ENCODE measurements around the gene GDPGP1.
"Not testable (repeated sequence)": the region's sequence is repeated elsewhere in the genome, so short reads cannot be mapped to it uniquely, and the experiment has no call there.

GDPGP1 gene
- total RNA-seq: 3.2 reads per million, percentile 12 among the genes with 10 or more reads in this experiment

GRCh38 chr15:90234096-90234988 is at the start of gene GDPGP1:
TSS of gene GDPGP1 (plus strand) at chr15:90234209. CDS start at chr15:90240909, 6,700 bp downstream.
- no peak for DNase-seq

GRCh38 chr15:90184786-90185704 is 49.0 kb upstream of the GDPGP1 start:
- peak; percentile 39 for DNase-seq

- DNase-seq: no peak
These were observed 46.6 kb upstream of the GDPGP1 start for GRCh38 chr15:90187257-90187868.

GRCh38 chr15:90188065-90188464 is 45.9 kb upstream of the GDPGP1 start:
- DNase-seq: not testable (repeated sequence)

GRCh38 chr15:90188914-90189748 is 44.9 kb upstream of the GDPGP1 start:
- no peak for DNase-seq

GRCh38 chr15:90189781-90190467 is 44.1 kb upstream of the GDPGP1 start:
- no peak for DNase-seq

- no peak for DNase-seq
These were observed 43.2 kb upstream of the GDPGP1 start for GRCh38 chr15:90190606-90191343.

- DNase-seq: no peak
These were observed 42.7 kb upstream of the GDPGP1 start for GRCh38 chr15:90191344-90191687.

GRCh38 chr15:90191794-90192509 is 42.1 kb upstream of the GDPGP1 start:
- no peak for DNase-seq

GRCh38 chr15:90192961-90193786 is 40.8 kb upstream of the GDPGP1 start:
- no peak for DNase-seq

- no peak for DNase-seq
These were observed 39.4 kb upstream of the GDPGP1 start for GRCh38 chr15:90194655-90195054.

- no peak for DNase-seq
These were observed 33.4 kb upstream of the GDPGP1 start for GRCh38 chr15:90200534-90201129.

GRCh38 chr15:90201130-90201943 is 32.7 kb upstream of the GDPGP1 start, which contains the start of gene SEMA4B:
TSS of gene SEMA4B (plus strand) at chr15:90201330. CDS start at chr15:90201579, 249 bp downstream.
- peak; percentile 66 for DNase-seq

GRCh38 chr15:90201944-90202375 is 32.0 kb upstream of the GDPGP1 start:
- no peak for DNase-seq

- no peak for DNase-seq
These were observed 31.1 kb upstream of the GDPGP1 start for GRCh38 chr15:90202929-90203328.

- no peak for DNase-seq
These were observed 30.5 kb upstream of the GDPGP1 start for GRCh38 chr15:90203473-90203872.

- DNase-seq: no peak
These were observed 30.1 kb upstream of the GDPGP1 start for GRCh38 chr15:90203922-90204321.
